Myocyte (in vitro differentiated cells): Measurements from ENCODE around the gene TJP1. TPM values are rescaled to one million over a fixed set of nuclear protein-coding genes. Genes with fewer than 3 reads are reported as not detected.
A peak's percentile ranks its signal among the peaks of the same experiment; 100 is the strongest.
"Not testable (repeated sequence)": the region's sequence is repeated elsewhere in the genome, so short reads cannot be mapped to it uniquely, and the experiment has no call there.

ENCODE experiments used
- DNase-seq: peaks from one replicate; pipeline ENCODE4 v3.0.0-alpha.2; 2012; ENCODE audit warnings: low read depth
- total RNA-seq: library from RNA; depleted of rRNA; stranded (reverse); fragments of >200 nt; gene quantifications from 2 replicates; pipeline ENCODE4 v1.2.3, GENCODE V29; 2014

The TJP1 gene
- total RNA-seq, 1 donor from 2014 or later, result 43.0 TPM

GRCh38 chr15:29670266-29670665 is 152.0 kb downstream of the TJP1 start:
- peak; percentile 8 for DNase-seq

- DNase-seq, result peak; percentile 65
These were observed 152.4 kb downstream of the TJP1 start for GRCh38 chr15:29669823-29670222.

- peak; percentile 61 for DNase-seq
These were observed 154.1 kb downstream of the TJP1 start for GRCh38 chr15:29668120-29668602.

- no peak for DNase-seq
These were observed 156.0 kb downstream of the TJP1 start for GRCh38 chr15:29666241-29666640.

- DNase-seq, result no peak
These were observed 156.7 kb downstream of the TJP1 start for GRCh38 chr15:29665444-29666003.

- DNase-seq, result no peak
These were observed 157.9 kb downstream of the TJP1 start for GRCh38 chr15:29664406-29664805.

- DNase-seq, result not testable (repeated sequence)
These were observed 164.8 kb downstream of the TJP1 start for GRCh38 chr15:29657476-29657817.

- no peak for DNase-seq
These were observed 165.4 kb downstream of the TJP1 start for GRCh38 chr15:29656636-29657475.

- no peak for DNase-seq
These were observed 169.7 kb downstream of the TJP1 start for GRCh38 chr15:29652595-29652994.

GRCh38 chr15:29651476-29652233 is 170.6 kb downstream of the TJP1 start:
- DNase-seq, result no peak
